ENCODE measurements around the gene PIK3C2G. TPM values are rescaled to one million over a fixed set of nuclear protein-coding genes. Genes with fewer than 3 reads are reported as not detected.
A peak's percentile ranks its signal among the peaks of the same experiment; 100 is the strongest.
"Not testable (repeated sequence)": the region's sequence is repeated elsewhere in the genome, so short reads cannot be mapped to it uniquely, and the experiment has no call there.

Gene PIK3C2G
- total RNA-seq, 2 experiments from 2014 or later = not detected

- 0 out of 2 replicates have a peak, but pooled peaks cover 6% of the 10 kb centered on the region for H3K9me3 ChIP-seq (ENCODE audit: low read length)
- no TSS peak for BruUV-seq (replicated peaks)
- no peaks in the 10 kb centered on the region for H3K79me2 ChIP-seq (ENCODE audit: insufficient read depth, low read depth, low read length)
- no peaks in the 10 kb centered on the region for H3K4me1 ChIP-seq (ENCODE audit: insufficient read depth, low read length, poor library complexity, severe bottlenecking)
- CTCF ChIA-PET (ENCODE audit: unreplicated experiment) = no interaction called here
- no peak for TF ChIP-seq EZH2phosphoT487 (IDR thresholded peaks at IDR 0.05; ENCODE audit: borderline replicate concordance, low read depth, low read length)
- no peak for TF ChIP-seq CTCF (conservative IDR thresholded peaks at IDR 0.05; ENCODE audit: low read length)
- no peak overlapping the region for H3K27ac ChIP-seq (ENCODE audit: low read depth, low read length, poor library complexity, severe bottlenecking)
- DNase-seq (ENCODE audit: low spot score) = no peak
- no peaks in the 10 kb centered on the region for H3K36me3 ChIP-seq (ENCODE audit: insufficient read depth, low read length)
- POLR2A ChIA-PET = no interaction called here
- H2AFZ ChIP-seq (ENCODE audit: low read length) = no peak overlapping the region
- intact Hi-C loops (cut with micrococcal nuclease; ENCODE audit: unreplicated experiment) = no loop called here
- H3K4me2 ChIP-seq (ENCODE audit: low read length) = no peak overlapping the region
- H3K4me3 ChIP-seq (ENCODE audit: low read depth, low read length, poor library complexity, severe bottlenecking) = no peak overlapping the region
- H4K20me1 ChIP-seq (ENCODE audit: insufficient read depth, low read length) = no peaks in the 10 kb centered on the region
- no peaks in the 10 kb centered on the region for H3K9me2 ChIP-seq (ENCODE audit: insufficient read depth, low read length)
These were observed 260.1 kb downstream of the PIK3C2G start for GRCh38 chr12:18521461-18521860.

GRCh38 chr12:18522806-18523205, 261.5 kb downstream of the PIK3C2G start:
- no peaks in the 10 kb centered on the region for H3K36me3 ChIP-seq (ENCODE audit: insufficient read depth, low read length)
- 0 out of 2 replicates have a peak, but pooled peaks cover 6% of the 10 kb centered on the region for H3K9me3 ChIP-seq (ENCODE audit: low read length)
- intact Hi-C loops (cut with micrococcal nuclease; ENCODE audit: unreplicated experiment) = no loop called here
- H3K4me3 ChIP-seq (ENCODE audit: low read depth, low read length, poor library complexity, severe bottlenecking) = no peak overlapping the region
- TF ChIP-seq CTCF (conservative IDR thresholded peaks at IDR 0.05; ENCODE audit: low read length) = no peak
- TF ChIP-seq EZH2phosphoT487 (IDR thresholded peaks at IDR 0.05; ENCODE audit: borderline replicate concordance, low read depth, low read length) = no peak
- no peaks in the 10 kb centered on the region for H3K79me2 ChIP-seq (ENCODE audit: insufficient read depth, low read depth, low read length)
- H2AFZ ChIP-seq (ENCODE audit: low read length) = no peak overlapping the region
- ChIA-PET CTCF (ENCODE audit: unreplicated experiment) (no interaction called here), POLR2A (no interaction called here)
- H4K20me1 ChIP-seq (ENCODE audit: insufficient read depth, low read length) = no peaks in the 10 kb centered on the region
- H3K4me1 ChIP-seq (ENCODE audit: insufficient read depth, low read length, poor library complexity, severe bottlenecking) = no peaks in the 10 kb centered on the region
- no TSS peak for BruUV-seq (replicated peaks)
- H3K27ac ChIP-seq (ENCODE audit: low read depth, low read length, poor library complexity, severe bottlenecking) = no peak overlapping the region
- H3K4me2 ChIP-seq (ENCODE audit: low read length) = no peak overlapping the region
- peak; percentile 2 for DNase-seq (ENCODE audit: low spot score)
- H3K9me2 ChIP-seq (ENCODE audit: insufficient read depth, low read length) = no peaks in the 10 kb centered on the region

- DNase-seq (ENCODE audit: low spot score); H3K4me2 ChIP-seq (ENCODE audit: low read length); intact Hi-C loops (cut with micrococcal nuclease; ENCODE audit: unreplicated experiment); H3K36me3 ChIP-seq (ENCODE audit: insufficient read depth, low read length); H3K9me3 ChIP-seq (ENCODE audit: low read length); H3K4me3 ChIP-seq (ENCODE audit: low read depth, low read length, poor library complexity, severe bottlenecking); H2AFZ ChIP-seq (ENCODE audit: low read length); H3K79me2 ChIP-seq (ENCODE audit: insufficient read depth, low read depth, low read length); POLR2A ChIA-PET; CTCF ChIA-PET (ENCODE audit: unreplicated experiment); BruUV-seq (replicated peaks); H4K20me1 ChIP-seq (ENCODE audit: insufficient read depth, low read length); H3K27ac ChIP-seq (ENCODE audit: low read depth, low read length, poor library complexity, severe bottlenecking); H3K4me1 ChIP-seq (ENCODE audit: insufficient read depth, low read length, poor library complexity, severe bottlenecking); H3K9me2 ChIP-seq (ENCODE audit: insufficient read depth, low read length): not testable (repeated sequence)
These were observed 281.2 kb downstream of the PIK3C2G start for GRCh38 chr12:18542497-18542896.
